Transverse colon (tissue), 4 donors: ENCODE measurements around the gene SLC12A3. TPM values are rescaled to one million over a fixed set of nuclear protein-coding genes. Genes with fewer than 3 reads are reported as not detected.

ENCODE experiments used
- DNase-seq: peaks from one replicate; pipeline ENCODE4 v3.0.0-alpha.2; 2019
- H3K27ac ChIP-seq, 4 donors: fragments of 200-600 bp; sonication (generic); 2 replicates each; pipeline ENCODE4 v1.5.1; 2016 to 2018; ENCODE audit warnings: inconsistent platforms in 4 of 4
- H3K27me3 ChIP-seq: fragments of 200-600 bp; sonication (generic); 2 replicates; pipeline ENCODE4 v1.5.1; 2017; ENCODE audit warnings: inconsistent platforms
- H3K36me3 ChIP-seq, 4 donors: fragments of 200-600 bp; sonication (generic); 2 replicates each; pipeline ENCODE4 v1.5.1; 2017 to 2019; ENCODE audit warnings: inconsistent platforms in 4 of 4
- H3K4me1 ChIP-seq, 4 donors: fragments of 200-600 bp; sonication (generic); 2 replicates each; pipeline ENCODE4 v1.5.1; 2017 to 2020; ENCODE audit warnings: inconsistent platforms in 4 of 4
- H3K4me3 ChIP-seq, 4 donors: fragments of 200-600 bp; sonication (generic); 1 replicate in 1 of 4; 2 replicates in 3 of 4; pipeline versions ENCODE4 v1.5.1 to v1.6.1; 2017 to 2019; ENCODE audit warnings: inconsistent platforms in 4 of 4
- H3K9me3 ChIP-seq, 2 donors: fragments of 200-600 bp; sonication (generic); 2 replicates each; pipeline ENCODE4 v1.5.1; 2017 to 2019; ENCODE audit warnings: inconsistent platforms in 2 of 2
- EP300 ChIP-seq: sonication (generic); formaldehyde crosslinking; IDR thresholded peaks from one replicate; pipeline ENCODE4 v1.6.1; 2017; ENCODE audit warnings: antibody characterized with exemption, low read depth
- POLR2A ChIP-seq: fragments of 450-650 bp; IDR thresholded peaks from one replicate; pipeline ENCODE4 v1.6.1; 2016; ENCODE audit warnings: antibody characterized with exemption, mild to moderate bottlenecking, moderate library complexity
- POLR2AphosphoS5 ChIP-seq, 3 donors: sonication (generic); formaldehyde crosslinking; IDR thresholded peaks; one replicate each; pipeline ENCODE4 v1.6.1; 2016; ENCODE audit warnings: antibody characterized with exemption in 3 of 3
- WGBS, 2 donors: methylation state at CpG; one replicate each; pipeline ENCODE4 v1.1.5; 2018; ENCODE audit warnings: low coverage in 1 of 2; 5-methylcytosine and 5-hydroxymethylcytosine counted together
- in situ Hi-C, 4 donors: fragments of 200-750 bp; cut with MboI; loops; one replicate each; pipeline versions ENCODE4 v1.15.0 to v1.15.1; 2017; ENCODE audit warnings: low sequenced_read_pairs in 3 of 4, low pct_ligation_motif_present in 1 of 4, low pct_unique_long_range_greater_than_20kb in 1 of 4
- intact Hi-C: fragments of 100-400 bp; cut with DNase I; formaldehyde crosslinking; loops from one replicate; pipeline ENCODE4 v1.15.1; 2023; ENCODE audit warnings: low total_unique reads
- total RNA-seq, 4 donors: library from RNA; depleted of rRNA; stranded (reverse); fragments of >200 nt; gene quantifications; one replicate each; pipeline ENCODE4 v1.1.0, GENCODE V29; 2016
- TF ChIP-seq, protein P1 (sequence below), 5 experiments: fragments of 200-600 bp in 3 of 5; fragments of 450-650 bp in 2 of 5; sonication (generic) in 3 of 5; IDR thresholded peaks; 1 replicate in 2 of 5; 2 replicates in 3 of 5; pipeline ENCODE4 v1.5.1; 2016 to 2017; ENCODE audit warnings: antibody characterized with exemption in 5 of 5, inconsistent platforms in 3 of 5, mild to moderate bottlenecking in 2 of 5, moderate library complexity in 1 of 5

Gene SLC12A3
- total RNA-seq, 4 donors from 2014 or later = not detected

DNA sequence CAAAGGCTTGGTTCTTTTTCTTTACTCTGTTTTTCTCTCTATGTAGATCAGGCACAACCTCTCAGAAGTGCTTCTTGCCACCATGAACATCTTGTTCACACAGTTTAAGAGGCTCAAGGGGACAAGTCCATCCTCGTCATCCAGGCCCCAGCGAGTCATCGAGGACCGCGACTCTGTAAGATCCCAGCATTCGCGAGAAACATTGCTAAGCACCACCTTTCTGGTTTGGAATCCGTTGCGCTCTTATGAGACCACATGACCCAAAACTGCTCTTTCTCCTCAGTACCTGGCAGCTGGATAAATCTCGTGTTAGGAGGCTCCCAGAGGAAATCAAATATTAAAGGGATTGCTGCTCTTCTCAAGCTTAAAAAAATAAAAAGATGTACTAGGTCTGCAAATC, 23.3 kb upstream of the SLC12A3 start:
- Histone ChIP-seq H3K4me1 (no peaks in the 10 kb centered on the region), H3K9me3 (no peaks in the 10 kb centered on the region), H3K36me3 (peaks cover 0 to 13% (median 6%) of the 10 kb centered on the region in 4 donors), H3K4me3 (no peak overlapping the region), H3K27me3 (no peaks in the 10 kb centered on the region), H3K27ac (no peak overlapping the region)
- WGBS, 2 donors = 93 to 96% methylated on average over 10 of the region's 10 CpGs
- DNase-seq = no peak
- in situ Hi-C loops = no loop called here
- no peak for TF ChIP-seq POLR2A
- no peak for TF ChIP-seq EP300
- TF ChIP-seq, protein P1, sequence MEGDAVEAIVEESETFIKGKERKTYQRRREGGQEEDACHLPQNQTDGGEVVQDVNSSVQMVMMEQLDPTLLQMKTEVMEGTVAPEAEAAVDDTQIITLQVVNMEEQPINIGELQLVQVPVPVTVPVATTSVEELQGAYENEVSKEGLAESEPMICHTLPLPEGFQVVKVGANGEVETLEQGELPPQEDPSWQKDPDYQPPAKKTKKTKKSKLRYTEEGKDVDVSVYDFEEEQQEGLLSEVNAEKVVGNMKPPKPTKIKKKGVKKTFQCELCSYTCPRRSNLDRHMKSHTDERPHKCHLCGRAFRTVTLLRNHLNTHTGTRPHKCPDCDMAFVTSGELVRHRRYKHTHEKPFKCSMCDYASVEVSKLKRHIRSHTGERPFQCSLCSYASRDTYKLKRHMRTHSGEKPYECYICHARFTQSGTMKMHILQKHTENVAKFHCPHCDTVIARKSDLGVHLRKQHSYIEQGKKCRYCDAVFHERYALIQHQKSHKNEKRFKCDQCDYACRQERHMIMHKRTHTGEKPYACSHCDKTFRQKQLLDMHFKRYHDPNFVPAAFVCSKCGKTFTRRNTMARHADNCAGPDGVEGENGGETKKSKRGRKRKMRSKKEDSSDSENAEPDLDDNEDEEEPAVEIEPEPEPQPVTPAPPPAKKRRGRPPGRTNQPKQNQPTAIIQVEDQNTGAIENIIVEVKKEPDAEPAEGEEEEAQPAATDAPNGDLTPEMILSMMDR (IDR thresholded peaks at IDR 0.05) = no peak
- TF ChIP-seq POLR2AphosphoS5 (IDR thresholded peaks at IDR 0.05) = no peak
- intact Hi-C loops = no loop called here

DNA sequence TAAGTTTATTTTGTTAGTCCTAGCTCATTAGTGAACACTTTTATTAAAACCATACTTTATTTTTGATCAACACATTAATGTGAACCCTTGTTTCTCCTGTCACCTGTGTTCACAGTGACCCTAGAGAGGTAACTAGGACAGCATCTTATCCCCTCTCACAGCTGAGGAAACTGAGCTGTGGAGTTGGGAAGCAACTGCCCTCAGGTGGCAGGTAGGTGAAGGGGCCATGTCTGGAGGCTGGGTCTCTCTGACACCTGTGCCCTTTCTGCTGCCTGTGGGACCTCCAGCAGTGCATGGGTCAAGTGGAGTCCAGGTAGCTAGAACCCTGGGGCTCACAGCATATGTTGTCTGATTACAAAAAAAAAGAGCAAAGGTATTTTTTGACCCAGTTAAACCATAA, 22.9 kb upstream of the SLC12A3 start:
- H3K4me3 ChIP-seq = no peak overlapping the region
- intact Hi-C loops (no loop called here), in situ Hi-C loops (no loop called here)
- DNase-seq = no peak
- no peaks in the 10 kb centered on the region for H3K4me1 ChIP-seq
- no peaks in the 10 kb centered on the region for H3K9me3 ChIP-seq
- TF ChIP-seq POLR2AphosphoS5 (IDR thresholded peaks at IDR 0.05) (no peak), POLR2A (no peak), EP300 (no peak)
- TF ChIP-seq, protein P1 (IDR thresholded peaks at IDR 0.05) = no peak
- peaks cover 0 to 13% (median 6%) of the 10 kb centered on the region in 4 donors for H3K36me3 ChIP-seq
- H3K27ac ChIP-seq = no peak overlapping the region
- H3K27me3 ChIP-seq = no peaks in the 10 kb centered on the region

DNA sequence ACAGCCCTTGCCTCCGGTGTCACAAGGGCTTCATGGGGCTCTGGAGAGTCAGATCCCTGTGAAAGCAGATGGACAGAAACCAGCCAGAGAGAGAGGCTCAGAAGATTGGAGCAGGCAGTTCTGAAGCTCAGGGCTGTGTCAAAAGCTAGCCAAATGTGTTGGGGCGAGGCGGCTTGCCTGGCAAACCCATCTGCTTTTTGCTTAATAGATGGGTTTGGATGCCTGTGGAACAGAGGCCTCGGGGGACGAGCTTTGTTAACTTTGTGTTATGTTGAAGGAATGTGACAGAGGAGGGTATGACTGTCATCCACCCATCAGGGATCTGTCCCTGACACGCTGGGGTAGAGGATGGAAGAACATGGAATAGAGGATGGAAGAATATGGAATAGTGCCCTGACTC, 21.0 kb upstream of the SLC12A3 start:
- Histone ChIP-seq H3K27me3 (no peaks in the 10 kb centered on the region), H3K9me3 (no peaks in the 10 kb centered on the region), H3K4me1 (no peaks in the 10 kb centered on the region), H3K27ac (no peak overlapping the region), H3K4me3 (no peak overlapping the region), H3K36me3 (peaks cover 0 to 13% (median 4%) of the 10 kb centered on the region in 4 donors)
- in situ Hi-C loops = no loop called here
- DNase-seq = no peak
- WGBS, 2 donors = 95 to 97% methylated on average over 6 of the region's 6 CpGs
- intact Hi-C loops = no loop called here
- TF ChIP-seq EP300 (no peak), POLR2A (no peak), POLR2AphosphoS5 (IDR thresholded peaks at IDR 0.05) (no peak)
- TF ChIP-seq, protein P1 (IDR thresholded peaks at IDR 0.05) = no peak

DNA sequence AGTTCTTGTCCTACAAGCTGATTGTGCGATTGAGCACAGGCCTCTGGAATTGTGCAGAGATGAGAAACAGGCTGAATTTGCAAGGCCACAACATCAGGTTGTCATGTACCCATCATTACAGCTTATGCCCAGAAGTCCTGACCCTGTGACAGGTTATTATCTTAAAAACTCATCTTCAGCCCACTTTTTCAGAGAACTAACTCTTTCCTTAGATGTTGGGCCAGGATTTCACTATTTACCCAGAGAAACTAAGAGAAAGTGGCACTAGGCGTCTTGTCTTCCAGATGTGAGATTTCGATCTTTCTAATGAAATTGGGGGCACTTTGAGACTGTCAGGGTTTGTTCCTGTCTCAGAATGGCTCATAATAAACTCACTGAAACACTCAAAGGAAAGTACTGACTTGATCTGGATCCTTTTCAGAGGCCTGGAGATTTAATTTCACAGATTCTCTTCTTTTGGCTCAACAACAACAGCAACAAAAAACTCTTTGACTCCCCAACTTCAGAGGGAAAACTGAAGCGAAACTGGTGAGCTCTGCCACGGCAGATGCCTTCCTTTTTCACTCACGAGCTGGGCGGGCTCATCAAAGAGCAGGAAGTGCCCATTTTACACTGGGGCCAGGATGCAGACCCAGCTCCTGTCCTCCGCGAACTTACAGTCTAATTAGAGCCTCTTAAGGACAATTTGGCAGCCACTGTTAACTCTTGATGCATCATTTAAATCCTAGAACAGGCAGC, 17.7 kb upstream of the SLC12A3 start:
- H3K9me3 ChIP-seq = no peaks in the 10 kb centered on the region
- intact Hi-C loops (no loop called here), in situ Hi-C loops (no loop called here)
- H3K36me3 ChIP-seq = peaks cover 0 to 8% (median 3%) of the 10 kb centered on the region in 4 donors
- H3K27ac ChIP-seq = peak overlapping the region in 1 of 4 donors; percentile 24
- TF ChIP-seq POLR2A = no peak
- TF ChIP-seq, protein P1 (IDR thresholded peaks at IDR 0.05) = no peak
- no peak for TF ChIP-seq POLR2AphosphoS5 (IDR thresholded peaks at IDR 0.05)
- no peak for TF ChIP-seq EP300
- H3K4me1 ChIP-seq = peaks cover 0 to 3% (median 0%) of the 10 kb centered on the region in 4 donors
- no peaks in the 10 kb centered on the region for H3K27me3 ChIP-seq
- DNase-seq = no peak
- no peak overlapping the region for H3K4me3 ChIP-seq
- WGBS, 2 donors = 62 to 68% methylated on average over 3 to 9 of the region's 9 CpGs
